GM23248 (cell line): ENCODE results near the gene STK26. TPM values are rescaled to one million over a fixed set of nuclear protein-coding genes. Genes with fewer than 3 reads are reported as not detected.

Experiments
- DNase-seq: peaks from one replicate; pipeline ENCODE4 v3.0.0-alpha.2; 2015
- H2AFZ ChIP-seq: fragments of 200-600 bp; sonication (generic); 2 replicates; pipeline ENCODE4 v1.6.1; 2016; ENCODE audit warnings: antibody characterized with exemption
- H3F3A ChIP-seq: fragments of 200-600 bp; sonication (generic); 2 replicates; pipeline ENCODE4 v1.6.1; 2016; ENCODE audit warnings: mild to moderate bottlenecking, antibody characterized with exemption, mixed run types; ENCODE audit not compliant: insufficient read depth
- H3K27ac ChIP-seq: fragments of 200-600 bp; sonication (generic); 2 replicates; pipeline ENCODE4 v1.5.1; 2016; ENCODE audit warnings: mild to moderate bottlenecking
- H3K27me3 ChIP-seq: fragments of 200-600 bp; sonication (generic); replicated peaks from 2 replicates; pipeline ENCODE4 v1.6.1; 2016; ENCODE audit warnings: mild to moderate bottlenecking; ENCODE audit not compliant: insufficient read depth
- H3K36me3 ChIP-seq: fragments of 200-600 bp; sonication (generic); 2 replicates; pipeline ENCODE4 v1.6.1; 2016; ENCODE audit warnings: low read depth, mild to moderate bottlenecking
- H3K4me1 ChIP-seq: fragments of 200-600 bp; sonication (generic); 2 replicates; pipeline ENCODE4 v1.6.1; 2016; ENCODE audit warnings: mild to moderate bottlenecking; ENCODE audit not compliant: insufficient read depth
- H3K4me2 ChIP-seq: fragments of 200-600 bp; sonication (generic); one replicate; pipeline ENCODE4 v1.6.1; 2016; ENCODE audit warnings: mild to moderate bottlenecking; ENCODE audit not compliant: unreplicated experiment
- H3K4me3 ChIP-seq: fragments of 200-600 bp; sonication (generic); 2 replicates; pipeline ENCODE4 v1.5.1; 2016; ENCODE audit warnings: mild to moderate bottlenecking
- H3K79me2 ChIP-seq: fragments of 200-600 bp; sonication (generic); 2 replicates; pipeline ENCODE4 v1.6.1; 2016; ENCODE audit warnings: mild to moderate bottlenecking; ENCODE audit not compliant: insufficient read depth
- H3K9ac ChIP-seq: fragments of 200-600 bp; sonication (generic); 2 replicates; pipeline ENCODE4 v1.6.1; 2016; ENCODE audit warnings: mild to moderate bottlenecking
- H3K9me2 ChIP-seq: fragments of 200-600 bp; sonication (generic); 2 replicates; pipeline ENCODE4 v1.6.1; 2016; ENCODE audit warnings: mixed run types, mild to moderate bottlenecking, moderate library complexity; ENCODE audit not compliant: insufficient read depth
- H3K9me3 ChIP-seq: fragments of 200-600 bp; sonication (generic); one replicate; pipeline ENCODE4 v1.6.1; 2017; ENCODE audit warnings: low read depth
- H4K20me1 ChIP-seq: fragments of 200-600 bp; sonication (generic); 2 replicates; pipeline ENCODE4 v1.6.0; 2016; ENCODE audit not compliant: insufficient read depth
- EZH2 ChIP-seq: fragments of 200-600 bp; sonication (generic); IDR thresholded peaks from 2 replicates; pipeline ENCODE4 v1.6.1; 2018; ENCODE audit warnings: antibody characterized with exemption, mild to moderate bottlenecking; ENCODE audit not compliant: insufficient read depth, poor library complexity, severe bottlenecking
- EZH2phosphoT487 ChIP-seq: fragments of 200-600 bp; sonication (generic); IDR thresholded peaks from 2 replicates; pipeline ENCODE4 v1.6.1; 2018; ENCODE audit warnings: antibody characterized with exemption, moderate library complexity, mild to moderate bottlenecking, low read depth; ENCODE audit not compliant: insufficient read depth
- WGBS, 2 experiments: methylation state at CpG; one replicate each; pipeline ENCODE4 v1.1.6; 2015 to 2017; ENCODE audit warnings: low lambda C conversion rate in 2 of 2, low coverage in 1 of 2; ENCODE audit errors: missing lambda C conversion rate in 2 of 2; 5-methylcytosine and 5-hydroxymethylcytosine counted together
- in situ Hi-C: fragments of 300-500 bp; cut with MboI; formaldehyde crosslinking; loops from 2 replicates; pipeline ENCODE4 v1.15.0; 2020
- polyA plus RNA-seq: library from polyadenylated mRNA; unstranded; fragments of >200 nt; fragmentation: Nextera tagmentation; extraction: Ambion mirVana; gene quantifications from 2 replicates; pipeline ENCODE4 v1.2.1, GENCODE V29; 2016
- total RNA-seq: library from RNA; depleted of rRNA; stranded (reverse); fragments of >200 nt; shearing (Covaris generic); gene quantifications from 2 replicates; pipeline ENCODE4 v1.2.3, GENCODE V29; 2014

Gene STK26
- total and polyA plus RNA-seq, 2 experiments from 2014 or later, result 0.74 to 1.1 TPM

DNA sequence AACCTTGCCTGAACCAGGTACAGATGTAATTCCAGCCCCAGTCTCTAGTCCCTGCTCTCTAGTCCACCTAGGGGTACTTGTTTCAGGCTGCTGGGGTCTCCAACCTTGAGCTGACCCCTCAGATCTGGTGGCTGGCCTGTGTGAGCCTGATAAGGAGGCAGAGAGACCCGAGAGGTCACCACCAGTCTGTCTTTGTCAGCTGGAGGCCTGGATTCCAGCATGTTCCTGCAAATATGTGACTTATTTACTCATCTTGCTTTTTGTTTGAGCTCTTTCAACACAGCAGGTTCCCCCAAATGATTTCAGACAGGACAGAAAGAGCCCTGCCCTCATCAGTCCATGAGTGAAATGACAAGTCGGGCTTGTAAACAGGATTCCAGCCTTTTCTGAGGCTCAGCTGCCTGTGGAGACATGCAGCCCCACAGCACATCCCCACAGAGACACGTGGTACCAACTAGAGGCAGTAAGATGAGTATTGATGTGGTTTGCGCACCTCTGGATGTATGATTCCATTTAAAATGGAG is 37.5 kb upstream of the STK26 start:
- 11 to 24% methylated on average over 3 to 4 of the region's 4 CpGs for WGBS, 2 experiments
- H4K20me1 ChIP-seq, result no peaks in the 10 kb centered on the region
- no peak overlapping the region for H3K9ac ChIP-seq
- no peaks in the 10 kb centered on the region for H3K4me1 ChIP-seq
- DNase-seq, result no peak
- H3F3A ChIP-seq, result no peaks in the 10 kb centered on the region
- no peaks in the 10 kb centered on the region for H3K9me3 ChIP-seq
- no peak overlapping the region for H3K4me2 ChIP-seq
- no peaks in the 10 kb centered on the region for H3K9me2 ChIP-seq
- H3K27ac ChIP-seq, result no peak overlapping the region
- H3K4me3 ChIP-seq, result no peak overlapping the region
- no peak overlapping the region for H2AFZ ChIP-seq
- H3K27me3 ChIP-seq, result no peaks in the 10 kb centered on the region
- in situ Hi-C loops, result no loop called here
- no peaks in the 10 kb centered on the region for H3K36me3 ChIP-seq
- no peaks in the 10 kb centered on the region for H3K79me2 ChIP-seq
- no peak for TF ChIP-seq EZH2
- no peak for TF ChIP-seq EZH2phosphoT487

DNA sequence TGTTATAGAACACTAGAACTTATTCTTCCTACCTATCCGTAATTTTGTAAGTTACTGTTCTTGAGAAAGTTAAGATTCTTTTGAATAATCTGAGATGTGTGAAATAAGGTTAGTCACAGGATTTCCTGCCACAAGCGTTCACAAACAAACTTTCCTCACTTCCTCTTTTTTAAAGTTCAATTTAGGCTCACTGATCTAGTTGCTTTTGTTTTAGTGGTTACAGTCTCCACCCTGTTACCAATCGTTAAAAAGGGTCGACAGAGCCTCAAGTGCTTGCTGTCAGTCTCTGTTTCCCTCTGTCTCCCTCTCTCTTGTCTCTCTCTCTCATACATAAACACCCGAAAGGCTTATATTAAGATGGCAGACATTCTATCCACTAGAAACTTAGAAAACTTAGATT is 35.9 kb upstream of the STK26 start:
- in situ Hi-C loops, result no loop called here
- Histone ChIP-seq H3K36me3 (no peaks in the 10 kb centered on the region), H3K9ac (no peak overlapping the region), H3K4me3 (no peak overlapping the region), H3K4me2 (no peak overlapping the region), H3K79me2 (no peaks in the 10 kb centered on the region), H3K27me3 (no peaks in the 10 kb centered on the region), H3K4me1 (no peaks in the 10 kb centered on the region), H2AFZ (no peak overlapping the region), H4K20me1 (no peaks in the 10 kb centered on the region), H3K9me2 (no peaks in the 10 kb centered on the region), H3K27ac (no peak overlapping the region), H3F3A (no peaks in the 10 kb centered on the region), H3K9me3 (no peaks in the 10 kb centered on the region)
- 20 to 28% methylated on average over 5 of the region's 5 CpGs for WGBS, 2 experiments
- TF ChIP-seq EZH2phosphoT487, result no peak
- no peak for TF ChIP-seq EZH2
- no peak for DNase-seq

DNA sequence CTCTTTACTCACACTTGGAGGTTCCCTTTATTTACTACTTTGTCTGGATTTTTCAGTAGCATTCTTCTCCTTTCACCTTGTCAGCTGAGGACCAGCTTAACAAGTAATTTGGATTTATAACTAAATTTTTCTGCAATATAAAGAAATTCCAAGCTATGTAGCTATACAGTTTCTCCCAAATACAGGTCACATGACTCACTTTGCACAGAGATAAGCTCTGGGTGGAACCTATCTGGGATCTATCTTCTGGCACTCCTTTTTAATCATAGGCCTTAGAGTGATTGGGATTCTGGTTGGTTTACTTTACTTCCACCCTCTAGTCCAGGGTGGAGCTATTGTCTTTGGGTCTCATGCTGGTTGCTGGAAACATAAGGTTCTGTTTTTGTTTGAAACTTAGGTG is 34.9 kb upstream of the STK26 start:
- no peak for DNase-seq
- no peak for TF ChIP-seq EZH2
- TF ChIP-seq EZH2phosphoT487, result no peak
- no peak overlapping the region for H3K4me2 ChIP-seq

DNA sequence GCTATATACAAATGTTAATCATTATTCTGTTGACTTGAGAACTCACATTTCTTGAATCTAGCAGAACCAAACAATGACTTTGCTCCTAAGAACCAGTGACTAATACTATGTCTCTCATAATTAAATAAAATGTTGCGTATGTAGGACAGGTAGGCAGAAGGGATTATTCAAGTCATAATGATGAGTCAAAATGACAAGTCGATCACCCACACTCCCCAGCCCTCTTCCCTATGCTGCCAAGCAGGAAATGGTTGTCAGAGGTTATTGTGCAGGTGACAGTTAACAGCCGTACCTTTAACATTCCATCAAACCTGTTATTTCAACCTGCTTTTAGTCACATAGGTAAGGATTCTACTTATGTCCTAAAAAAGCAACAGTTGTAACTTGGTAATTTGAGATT is 22.0 kb upstream of the STK26 start:
- DNase-seq, result no peak
- Histone ChIP-seq H2AFZ (no peak overlapping the region), H4K20me1 (no peaks in the 10 kb centered on the region), H3K4me3 (no peak overlapping the region), H3K9me3 (no peaks in the 10 kb centered on the region), H3K4me1 (no peaks in the 10 kb centered on the region), H3K27me3 (no peaks in the 10 kb centered on the region), H3K9ac (no peak overlapping the region), H3F3A (no peaks in the 10 kb centered on the region), H3K36me3 (no peaks in the 10 kb centered on the region), H3K79me2 (no peaks in the 10 kb centered on the region), H3K4me2 (no peak overlapping the region), H3K9me2 (no peaks in the 10 kb centered on the region), H3K27ac (no peak overlapping the region)
- in situ Hi-C loops, result no loop called here
- WGBS, 2 experiments, result 58 to 63% methylated on average over 3 of the region's 3 CpGs
- no peak for TF ChIP-seq EZH2phosphoT487
- no peak for TF ChIP-seq EZH2

More for the DNA sequence above, 34.9 kb upstream of the STK26 start:
- Histone ChIP-seq H2AFZ (no peak overlapping the region), H3K36me3 (no peaks in the 10 kb centered on the region), H3K4me1 (no peaks in the 10 kb centered on the region), H4K20me1 (no peaks in the 10 kb centered on the region), H3F3A (no peaks in the 10 kb centered on the region), H3K4me3 (no peak overlapping the region), H3K9ac (no peak overlapping the region), H3K9me2 (no peaks in the 10 kb centered on the region), H3K27ac (no peak overlapping the region), H3K79me2 (no peaks in the 10 kb centered on the region), H3K27me3 (no peaks in the 10 kb centered on the region), H3K9me3 (no peaks in the 10 kb centered on the region)
- in situ Hi-C loops, result no loop called here

DNA sequence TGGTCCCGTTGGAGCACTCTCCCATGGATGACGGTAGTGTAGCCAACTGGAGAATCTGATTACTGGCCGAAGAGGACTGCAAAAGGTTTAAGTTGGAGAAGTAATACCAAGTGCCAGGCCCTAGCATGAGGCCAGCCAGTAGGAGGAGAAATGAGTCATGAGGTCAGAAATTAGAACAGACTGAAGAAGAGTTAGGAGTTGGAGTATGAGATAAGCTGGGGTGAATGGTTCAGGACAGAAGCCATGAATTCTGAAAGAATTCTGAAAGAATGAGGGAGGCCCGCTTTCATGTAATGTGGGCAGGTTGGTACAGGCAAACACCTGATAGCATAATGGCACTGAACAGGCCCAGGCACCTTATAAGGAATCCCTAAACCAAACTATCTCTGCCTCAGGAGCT is 18.4 kb upstream of the STK26 start:
- H3F3A ChIP-seq, result no peaks in the 10 kb centered on the region

More for the DNA sequence above, 18.4 kb upstream of the STK26 start:
- Histone ChIP-seq H3K9ac (no peak overlapping the region), H3K4me3 (no peak overlapping the region), H3K4me2 (no peak overlapping the region), H3K36me3 (no peaks in the 10 kb centered on the region), H3K27ac (no peak overlapping the region), H4K20me1 (no peaks in the 10 kb centered on the region), H3K4me1 (no peaks in the 10 kb centered on the region), H3K9me2 (no peaks in the 10 kb centered on the region), H3K9me3 (no peaks in the 10 kb centered on the region), H2AFZ (no peak overlapping the region), H3K27me3 (no peaks in the 10 kb centered on the region), H3K79me2 (no peaks in the 10 kb centered on the region)
- TF ChIP-seq EZH2 (no peak), EZH2phosphoT487 (no peak)
- in situ Hi-C loops, result no loop called here
- DNase-seq, result peak; percentile 2
- 43 to 49% methylated on average over 4 of the region's 4 CpGs for WGBS, 2 experiments
